ENCODE data around the gene SMIM27. TPM values are rescaled to one million over a fixed set of nuclear protein-coding genes. Genes with fewer than 3 reads are reported as not detected.

Gene SMIM27
- total and polyA plus RNA-seq, 2 of the 13 experiments (the other 11 are each of a cell fraction or from before 2014, with no cell fraction given): 17.9 to 19.0 TPM

- peak; percentile 97 for TF ChIP-seq ZFY (CRISPR knock-in tag; IDR thresholded peaks at IDR 0.05)
- peak; percentile 65 for TF ChIP-seq POGZ (CRISPR knock-in tag; IDR thresholded peaks at IDR 0.05)
- TF ChIP-seq ZMYM4 (CRISPR knock-in tag; IDR thresholded peaks at IDR 0.05): peak; percentile 67; the same call in 1 of the 2 replicates
- TF ChIP-seq ZBED4 (CRISPR knock-in tag; IDR thresholded peaks at IDR 0.05; ENCODE audit: borderline replicate concordance): peak; percentile 43
- TF ChIP-seq ZNF574 (CRISPR knock-in tag; IDR thresholded peaks at IDR 0.05): peak; percentile 90
- TF ChIP-seq ZBTB44 (CRISPR knock-in tag; IDR thresholded peaks at IDR 0.05): no peak; the same call in 1 of the 2 replicates
- no peak for TF ChIP-seq ZNF614 (CRISPR knock-in tag; IDR thresholded peaks at IDR 0.05; ENCODE audit: borderline replicate concordance)
- peak; percentile 55; the same call in 1 of the 2 replicates for TF ChIP-seq ZNF333 (CRISPR knock-in tag; IDR thresholded peaks at IDR 0.05; ENCODE audit: borderline replicate concordance)
- TF ChIP-seq RFX5 (IDR thresholded peaks at IDR 0.05; ENCODE audit: low read depth, low read length): no peak
- no peak for TF ChIP-seq ZMYM2 (CRISPR knock-in tag; IDR thresholded peaks at IDR 0.05)
- peak; percentile 46; the same call in 1 of the 2 replicates for TF ChIP-seq BCL3 (CRISPR knock-in tag; IDR thresholded peaks at IDR 0.05)
- no peak for TF ChIP-seq SOX6 (IDR thresholded peaks at IDR 0.05)
- peak; percentile 63 for TF ChIP-seq SOX6 (CRISPR knock-in tag; IDR thresholded peaks at IDR 0.05)
- TF ChIP-seq POGK (CRISPR knock-in tag; conservative IDR thresholded peaks at IDR 0.05): peak; percentile 72
Observed at GRCh38 chr9:32552172-32552872, at the start of gene SMIM27, which contains the start of gene TOPORS (continued).

Measured in HepG2 (cell line).